H1 (cell line): ENCODE results near the gene CYRIA. TPM values are rescaled to one million over a fixed set of nuclear protein-coding genes. Genes with fewer than 3 reads are reported as not detected.

Experiments
- CTCF ChIA-PET: fragments of 300-600 bp; sonication (Branson Sonifier 250); formaldehyde crosslinking; loops from one replicate; lab custom pipeline; 2021; ENCODE audit not compliant: partially characterized antibody; lab: Charles Lee
- POLR2A ChIA-PET: fragments of 300-600 bp; sonication (Branson Sonifier 250); formaldehyde crosslinking; loops from one replicate; lab custom pipeline; 2021; ENCODE audit warnings: inconsistent platforms; ENCODE audit not compliant: partially characterized antibody; lab: Charles Lee
- DNase-seq, 2 experiments: peaks; one replicate each; pipeline versions ENCODE4 v3.0.0 to v3.0.0-alpha.2; 2010 to 2022; ENCODE audit warnings: low spot score in 2 of 2, low read depth in 1 of 2, mixed read lengths in 1 of 2
- FAIRE-seq: peaks from 2 replicates; lab custom pipeline; 2011; peaks lifted over from hg19 to GRCh38; lab: Jason Lieb, UNC
- H2AFZ ChIP-seq: 2 replicates; pipeline ENCODE4 v1.8.1; 2012; ENCODE audit warnings: low read length, inconsistent platforms
- H2AK5ac ChIP-seq: 2 replicates; pipeline ENCODE4 v1.6.1; 2013; ENCODE audit warnings: low read depth, low read length
- H2BK120ac ChIP-seq: replicated peaks from 2 replicates; pipeline ENCODE3; 2013; ENCODE audit warnings: low read depth, low read length, inconsistent platforms
- H2BK12ac ChIP-seq: 2 replicates; pipeline ENCODE4 v1.6.1; 2013; ENCODE audit warnings: low read depth, low read length
- H2BK15ac ChIP-seq: 2 replicates; pipeline ENCODE4 v1.6.1; 2013; ENCODE audit warnings: low read length
- H2BK20ac ChIP-seq: 2 replicates; pipeline ENCODE4 v1.6.1; 2013; ENCODE audit warnings: low read length
- H2BK5ac ChIP-seq: 2 replicates; pipeline ENCODE4 v1.6.1; 2013; ENCODE audit warnings: low read depth, low read length
- H3K14ac ChIP-seq: 2 replicates; pipeline ENCODE4 v1.6.1; 2013; ENCODE audit warnings: inconsistent platforms; ENCODE audit not compliant: insufficient read length
- H3K18ac ChIP-seq: 2 replicates; pipeline ENCODE4 v1.6.1; 2013; ENCODE audit warnings: low read length; ENCODE audit errors: extremely low read depth
- H3K23ac ChIP-seq: 2 replicates; pipeline ENCODE4 v1.6.1; 2013; ENCODE audit warnings: inconsistent platforms; ENCODE audit not compliant: insufficient read length
- H3K23me2 ChIP-seq: 2 replicates; pipeline ENCODE4 v1.6.1; 2013; ENCODE audit warnings: low read depth, low read length
- H3K27ac ChIP-seq: 2 replicates; pipeline ENCODE4 v1.6.1; 2011; ENCODE audit warnings: low read depth, low read length, inconsistent platforms
- H3K27me3 ChIP-seq, 4 experiments: replicated peaks in 1 of 4; 1 replicate in 1 of 4; 2 replicates in 3 of 4; pipeline versions ENCODE4 v1.6.1 to v1.8.1; 2011 to 2013; ENCODE audit warnings: low read length in 3 of 4, mild to moderate bottlenecking in 3 of 4, inconsistent platforms in 2 of 4, mixed read lengths in 2 of 4, moderate library complexity in 1 of 4; ENCODE audit not compliant: control insufficient read depth in 3 of 4, insufficient read depth in 3 of 4; ENCODE audit errors: extremely low read depth in 1 of 4
- H3K36me3 ChIP-seq, 4 experiments: 2 replicates each; pipeline versions ENCODE4 v1.6.1 to v1.8.1; 2011 to 2013; ENCODE audit warnings: mild to moderate bottlenecking in 4 of 4, low read length in 3 of 4, moderate library complexity in 2 of 4, control low read depth in 1 of 4, inconsistent platforms in 1 of 4; ENCODE audit not compliant: insufficient read depth in 4 of 4, control insufficient read depth in 2 of 4
- H3K4ac ChIP-seq: replicated peaks from 2 replicates; pipeline ENCODE3; 2013; ENCODE audit warnings: low read length, low read depth, mixed read lengths, inconsistent platforms; ENCODE audit not compliant: insufficient read length
- H3K4me1 ChIP-seq, 4 experiments: replicated peaks in 1 of 4; 1 replicate in 1 of 4; 2 replicates in 3 of 4; pipeline versions ENCODE4 v1.6.1 to v1.8.1; 2011 to 2013; ENCODE audit warnings: low read length in 3 of 4, inconsistent platforms in 2 of 4, mixed read lengths in 1 of 4; ENCODE audit not compliant: insufficient read depth in 4 of 4, control insufficient read depth in 3 of 4
- H3K4me2 ChIP-seq, 2 experiments: 2 replicates each; pipeline versions ENCODE4 v1.6.1 to v1.8.1; 2011 to 2013; ENCODE audit warnings: low read depth in 2 of 2, low read length in 2 of 2, control low read depth in 1 of 2, inconsistent platforms in 1 of 2, mild to moderate bottlenecking in 1 of 2; ENCODE audit not compliant: insufficient read depth in 1 of 2
- H3K4me3 ChIP-seq, 4 experiments: fragments of 200-600, 300-600 bp in 1 of 4; sonication (generic), shearing (Covaris generic), sonication (Bioruptor Twin) in 1 of 4; 2 replicates each; pipeline versions ENCODE4 v1.5.1 to v1.8.1; 2011 to 2016; ENCODE audit warnings: low read length in 4 of 4, low read depth in 3 of 4, control low read depth in 2 of 4, inconsistent platforms in 2 of 4, mild to moderate bottlenecking in 2 of 4, mixed read lengths in 1 of 4, moderate library complexity in 1 of 4; ENCODE audit not compliant: insufficient read depth in 2 of 4; ENCODE audit errors: extremely low read depth in 1 of 4
- H3K56ac ChIP-seq: replicated peaks from 2 replicates; pipeline ENCODE3; 2013; ENCODE audit warnings: low read depth, mild to moderate bottlenecking, mixed read lengths, low read length, inconsistent platforms; ENCODE audit not compliant: insufficient read length
- H3K79me1 ChIP-seq: 2 replicates; pipeline ENCODE4 v1.6.1; 2013; ENCODE audit warnings: low read depth, low read length, control low read depth
- H3K79me2 ChIP-seq, 2 experiments: 2 replicates each; pipeline versions ENCODE4 v1.6.1 to v1.8.1; 2012 to 2013; ENCODE audit warnings: low read length in 2 of 2, mild to moderate bottlenecking in 2 of 2, inconsistent platforms in 1 of 2; ENCODE audit not compliant: insufficient read depth in 2 of 2, control insufficient read depth in 1 of 2
- H3K9ac ChIP-seq, 4 experiments: replicated peaks in 1 of 4; 1 replicate in 1 of 4; 2 replicates in 3 of 4; pipeline versions ENCODE4 v1.6.1 to v1.8.1; 2011 to 2013; ENCODE audit warnings: low read depth in 3 of 4, low read length in 3 of 4, control low read depth in 2 of 4, mild to moderate bottlenecking in 2 of 4, moderate library complexity in 2 of 4, inconsistent platforms in 1 of 4; ENCODE audit errors: extremely low read depth in 1 of 4
- H3K9me3 ChIP-seq, 2 experiments: 2 replicates each; pipeline versions ENCODE4 v1.6.1 to v1.8.1; 2012 to 2013; ENCODE audit warnings: mild to moderate bottlenecking in 2 of 2, moderate library complexity in 2 of 2, control low read depth in 1 of 2, inconsistent platforms in 1 of 2, low read depth in 1 of 2, low read length in 1 of 2, mixed read lengths in 1 of 2; ENCODE audit not compliant: insufficient read depth in 2 of 2
- H4K20me1 ChIP-seq, 2 experiments: replicated peaks in 1 of 2; 2 replicates each; pipeline versions ENCODE3 to v1.8.1; 2011 to 2013; ENCODE audit warnings: inconsistent platforms in 2 of 2, low read length in 2 of 2, mild to moderate bottlenecking in 1 of 2; ENCODE audit not compliant: insufficient read depth in 2 of 2, control insufficient read depth in 1 of 2
- H4K5ac ChIP-seq: 2 replicates; pipeline ENCODE4 v1.6.1; 2013; ENCODE audit warnings: low read length, low read depth, mixed read lengths, inconsistent platforms; ENCODE audit not compliant: insufficient read length
- H4K8ac ChIP-seq: 2 replicates; pipeline ENCODE4 v1.8.0; 2013; ENCODE audit warnings: mild to moderate bottlenecking, moderate library complexity, low read length, inconsistent platforms; ENCODE audit not compliant: insufficient read depth; ENCODE audit errors: extremely low read depth
- H4K91ac ChIP-seq: replicated peaks from 2 replicates; pipeline ENCODE3; 2013; ENCODE audit warnings: low read length, mixed read lengths, inconsistent platforms; ENCODE audit not compliant: insufficient read length
- ASH2L ChIP-seq: fragments of 200-600, 300-600 bp; sonication (generic); IDR thresholded peaks from one replicate; pipeline ENCODE4 v1.7.1; 2017; ENCODE audit warnings: low read length
- ATF3 ChIP-seq: IDR thresholded peaks from 2 replicates; pipeline ENCODE4 v1.6.1; 2011; ENCODE audit warnings: low read depth, mild to moderate bottlenecking, low read length; ENCODE audit not compliant: insufficient read depth
- BCL11A ChIP-seq, 2 experiments: IDR thresholded peaks; one replicate each; pipeline ENCODE4 v1.6.1; 2011; ENCODE audit warnings: low read depth in 2 of 2, low read length in 2 of 2, mild to moderate bottlenecking in 2 of 2
- CTBP2 ChIP-seq: IDR thresholded peaks from 2 replicates; pipeline ENCODE4 v1.7.0; 2011; ENCODE audit warnings: borderline replicate concordance, mild to moderate bottlenecking, moderate library complexity, mixed read lengths, low read length; ENCODE audit not compliant: insufficient read depth, insufficient read length
- E2F6 ChIP-seq: IDR thresholded peaks from 2 replicates; pipeline ENCODE4 v1.6.1; 2012; ENCODE audit warnings: inconsistent platforms
- EP300 ChIP-seq, 2 experiments: IDR thresholded peaks; 1 replicate in 1 of 2; 2 replicates in 1 of 2; pipeline ENCODE4 v1.6.1; 2011 to 2012; ENCODE audit warnings: low read depth in 2 of 2, low read length in 2 of 2, mild to moderate bottlenecking in 2 of 2, borderline replicate concordance in 1 of 2, inconsistent platforms in 1 of 2, moderate library complexity in 1 of 2
- HDAC2 ChIP-seq, 2 experiments: fragments of 300-600 bp in 1 of 2; sonication (generic) in 1 of 2; IDR thresholded peaks; 2 replicates each; pipeline ENCODE4 v1.6.1; 2011 to 2012; ENCODE audit warnings: low read depth in 2 of 2, low read length in 2 of 2, mild to moderate bottlenecking in 2 of 2, moderate library complexity in 2 of 2, borderline replicate concordance in 1 of 2, inconsistent platforms in 1 of 2
- POU5F1 ChIP-seq: IDR thresholded peaks from 2 replicates; pipeline ENCODE4 v1.6.1; 2011; ENCODE audit warnings: low read depth, mild to moderate bottlenecking, low read length, moderate library complexity
- RXRA ChIP-seq: IDR thresholded peaks from 2 replicates; pipeline ENCODE4 v1.6.1; 2011; ENCODE audit warnings: low read depth, mild to moderate bottlenecking, low read length, moderate library complexity; ENCODE audit not compliant: insufficient read depth
- TBP ChIP-seq: IDR thresholded peaks from 2 replicates; pipeline ENCODE4 v1.6.1; 2011; ENCODE audit warnings: low read depth, low read length, improper control_type of control experiment
- ZNF274 ChIP-seq: IDR thresholded peaks from 2 replicates; pipeline ENCODE4 v1.7.0; 2012; ENCODE audit warnings: low read length, borderline replicate concordance; ENCODE audit errors: extremely low read depth
- WGBS, 2 experiments: shearing (Covaris generic) in 1 of 2; methylation state at CpG; one replicate each; pipeline versions ENCODE4 v1.1.6 to v1.1.7; 2013 to 2015; ENCODE audit warnings: low lambda C conversion rate in 2 of 2, mixed read lengths in 2 of 2, inconsistent platforms in 1 of 2, low coverage in 1 of 2, missing lambda C conversion rate in 1 of 2; ENCODE audit not compliant: insufficient replicate concordance in 2 of 2, insufficient coverage in 1 of 2, insufficient read length in 1 of 2; ENCODE audit errors: extremely low coverage in 1 of 2, missing lambda C conversion rate in 1 of 2; 5-methylcytosine and 5-hydroxymethylcytosine counted together
- polyA plus RNA-seq, 7 experiments: library from polyadenylated mRNA; depleted of rRNA in 3 of 7; stranded (reverse) in 5 of 7; unstranded in 2 of 7; fragments of >200 nt in 5 of 7; fragments of 200-250 nt in 2 of 7; gene quantifications; 1 replicate in 5 of 7; 2 replicates in 1 of 7; 4 replicates in 1 of 7; pipeline versions ENCODE4 v1.2.1 to v1.2.3, GENCODE V29; 2011 to 2013; ENCODE audit warnings: missing spikeins in 2 of 7, mixed read lengths in 2 of 7
- total RNA-seq: library from RNA; stranded (reverse); fragmentation: NEBNext Ultra II Directional; extraction: Animal tissue kit (Norgen Biotek cat#: 25700); gene quantifications from 2 replicates; pipeline ENCODE4 v1.2.1, GENCODE V29; 2021

The CYRIA gene
- total and polyA plus RNA-seq, 2 of the 8 experiments (the other 6 are each of a cell fraction or from before 2014, with no cell fraction given), result 1.5 to 9.8 TPM

GRCh38 chr2:16682431-16683118 lies 16.9 kb upstream of the CYRIA start:
- H3K4ac ChIP-seq, result no peak overlapping the region
- no peaks in the 10 kb centered on the region for H3K36me3 ChIP-seq
- no peak for FAIRE-seq
- no peaks in the 10 kb centered on the region for H3K79me1 ChIP-seq
- H2BK20ac ChIP-seq, result no peak overlapping the region
- H4K20me1 ChIP-seq, result no peaks in the 10 kb centered on the region
- no peaks in the 10 kb centered on the region for H3K79me2 ChIP-seq
- H3K23ac ChIP-seq, result no peak overlapping the region
- no peak overlapping the region for H3K14ac ChIP-seq
- no peak overlapping the region for H2AFZ ChIP-seq
- H2BK12ac ChIP-seq, result no peak overlapping the region
- no peak overlapping the region for H3K9ac ChIP-seq
- no peak overlapping the region for H2BK15ac ChIP-seq
- H3K4me1 ChIP-seq, result no peaks in the 10 kb centered on the region
- no peaks in the 10 kb centered on the region for H3K23me2 ChIP-seq
- H4K5ac ChIP-seq, result no peak overlapping the region
- DNase-seq, result no peak
- H2BK120ac ChIP-seq, result no peak overlapping the region
- no peak overlapping the region for H3K56ac ChIP-seq
- TF ChIP-seq ATF3 (no peak), EP300 (IDR thresholded peaks at IDR 0.05; ENCODE audit: borderline replicate concordance in 1 of 2, low read depth in 2 of 2, low read length in 2 of 2) (no peak), TBP (no peak), HDAC2 (IDR thresholded peaks at IDR 0.05; ENCODE audit: borderline replicate concordance in 1 of 2, low read depth in 2 of 2, low read length in 2 of 2) (no peak), POU5F1 (no peak), ASH2L (no peak), BCL11A (IDR thresholded peaks at IDR 0.05; ENCODE audit: low read depth in 2 of 2, low read length in 2 of 2) (no peak), CTBP2 (no peak), E2F6 (no peak), ZNF274 (no peak), RXRA (no peak)
- no peak overlapping the region for H4K91ac ChIP-seq
- 94% methylated on average over 9 of the region's 9 CpGs; no CpG with 5 or more reads in 1 of the 2 experiments for WGBS, 2 experiments
- no peak overlapping the region for H2AK5ac ChIP-seq
- H3K27me3 ChIP-seq, result no peaks in the 10 kb centered on the region; a peak in 1 of 7 replicates
- CTCF ChIA-PET, result interaction anchor here (1.2 to 2.0 kb wide), 5 partner anchors 23 to 74 kb away, joined by 5 to 7 read pairs (median 6); no protein-coding TSS in a partner anchor
- H3K4me3 ChIP-seq, result no peak overlapping the region
- no peak overlapping the region for H3K18ac ChIP-seq
- peaks cover 0 to 4% of the 10 kb centered on the region in 2 experiments; a peak in 1 of 4 replicates for H3K9me3 ChIP-seq
- POLR2A ChIA-PET, result no interaction called here
- no peak overlapping the region for H2BK5ac ChIP-seq
- H3K4me2 ChIP-seq, result no peak overlapping the region
- H3K27ac ChIP-seq, result no peak overlapping the region
- H4K8ac ChIP-seq, result no peak overlapping the region
